IMR-90 (cell line): Measurements from ENCODE around the gene TNF. TPM values are rescaled to one million over a fixed set of nuclear protein-coding genes. Genes with fewer than 3 reads are reported as not detected.

Experiments used
- ATAC-seq: fragments of 200-7000 bp; cut with Tn5 transposase; 2 replicates; pipeline ENCODE4 v1.9.1; 2020; ENCODE audit warnings: low read depth, mild to moderate bottlenecking, moderate library complexity
- BruUV-seq: library from RNA; stranded (reverse); fragments of 400-500 nt; replicated peaks from 2 replicates; lab custom pipeline; 2021; lab: Mats Ljungman, UMichigan
- CTCF ChIA-PET: fragments of 300-600 bp; formaldehyde crosslinking; extraction: SDS; loops from one replicate; lab custom pipeline; 2021; ENCODE audit warnings: antibody characterized with exemption; lab: Yijun Ruan, JAX
- POLR2A ChIA-PET: fragments of 300-600 bp; sonication (Branson Sonifier 250); formaldehyde crosslinking; loops from one replicate; lab custom pipeline; 2022; ENCODE audit warnings: antibody characterized with exemption; ENCODE audit not compliant: unreplicated experiment; lab: Charles Lee
- DNase-seq: peaks from one replicate; pipeline ENCODE4 v3.0.0; 2013
- H2AFZ ChIP-seq: replicated peaks from 2 replicates; pipeline ENCODE3; 2013; ENCODE audit warnings: low read length, mild to moderate bottlenecking; ENCODE audit not compliant: poor library complexity
- H2AK5ac ChIP-seq: 2 replicates; pipeline ENCODE4 v1.6.1; 2013; ENCODE audit warnings: low read depth, low read length, inconsistent platforms
- H2AK9ac ChIP-seq: replicated peaks from 2 replicates; pipeline ENCODE3; 2013; ENCODE audit warnings: mild to moderate bottlenecking, low read depth, low read length, moderate library complexity; ENCODE audit not compliant: poor library complexity
- H2BK120ac ChIP-seq: 2 replicates; pipeline ENCODE4 v1.6.1; 2013; ENCODE audit warnings: low read depth, low read length, inconsistent platforms
- H2BK15ac ChIP-seq: 3 replicates; pipeline ENCODE4 v1.6.1; 2013; ENCODE audit warnings: low read depth, low read length, inconsistent platforms
- H2BK20ac ChIP-seq: 2 replicates; pipeline ENCODE4 v1.6.1; 2013; ENCODE audit warnings: low read depth, mild to moderate bottlenecking, inconsistent platforms, low read length, moderate library complexity
- H2BK5ac ChIP-seq: 2 replicates; pipeline ENCODE4 v1.6.1; 2013; ENCODE audit warnings: mild to moderate bottlenecking, low read depth, low read length, inconsistent platforms; ENCODE audit not compliant: poor library complexity, severe bottlenecking
- H3K14ac ChIP-seq: replicated peaks from 2 replicates; pipeline ENCODE4 v1.6.1; 2013; ENCODE audit warnings: low read depth, low read length, inconsistent platforms
- H3K18ac ChIP-seq: 2 replicates; pipeline ENCODE4 v1.6.1; 2013; ENCODE audit warnings: low read depth, low read length, control low read depth
- H3K23ac ChIP-seq: 2 replicates; pipeline ENCODE4 v1.6.1; 2013; ENCODE audit warnings: low read depth, low read length, inconsistent platforms
- H3K27ac ChIP-seq: 2 replicates; pipeline ENCODE4 v1.5.1; 2013; ENCODE audit warnings: mild to moderate bottlenecking, control low read depth, low read length; ENCODE audit not compliant: insufficient read depth
- H3K27me3 ChIP-seq: 2 replicates; pipeline ENCODE4 v1.6.1; 2013; ENCODE audit warnings: low read length; ENCODE audit not compliant: control insufficient read depth, insufficient read depth
- H3K36me3 ChIP-seq: 2 replicates; pipeline ENCODE4 v1.6.1; 2013; ENCODE audit warnings: low read length, mixed read lengths; ENCODE audit not compliant: control insufficient read depth, insufficient read depth
- H3K4ac ChIP-seq: 2 replicates; pipeline ENCODE4 v1.6.1; 2013; ENCODE audit warnings: low read depth, low read length, inconsistent platforms
- H3K4me1 ChIP-seq: 2 replicates; pipeline ENCODE4 v1.6.1; 2013; ENCODE audit warnings: low read length, mixed read lengths; ENCODE audit not compliant: control insufficient read depth, insufficient read depth
- H3K4me2 ChIP-seq: 2 replicates; pipeline ENCODE4 v1.6.1; 2013; ENCODE audit warnings: low read depth, mild to moderate bottlenecking, control low read depth, low read length, moderate library complexity
- H3K4me3 ChIP-seq: 2 replicates; pipeline ENCODE4 v1.5.1; 2013; ENCODE audit warnings: low read depth, mild to moderate bottlenecking, control low read depth, low read length, moderate library complexity; ENCODE audit not compliant: insufficient read depth
- H3K56ac ChIP-seq: 2 replicates; pipeline ENCODE4 v1.6.1; 2013; ENCODE audit warnings: low read length, inconsistent platforms; ENCODE audit not compliant: insufficient read depth; ENCODE audit errors: extremely low read depth
- H3K79me1 ChIP-seq, 2 experiments: 2 replicates each; pipeline ENCODE4 v1.6.1; 2013; ENCODE audit warnings: low read length in 2 of 2, inconsistent platforms in 1 of 2, low read depth in 1 of 2
- H3K9ac ChIP-seq: 2 replicates; pipeline ENCODE4 v1.6.1; 2013; ENCODE audit warnings: low read depth, low read length, control low read depth
- H3K9me1 ChIP-seq: 2 replicates; pipeline ENCODE4 v1.6.1; 2013; ENCODE audit warnings: low read length, inconsistent platforms; ENCODE audit not compliant: insufficient read depth
- H3K9me3 ChIP-seq: 2 replicates; pipeline ENCODE4 v1.6.1; 2013; ENCODE audit warnings: low read length; ENCODE audit not compliant: control insufficient read depth, insufficient read depth
- H4K20me1 ChIP-seq: 2 replicates; pipeline ENCODE4 v1.6.1; 2013; ENCODE audit warnings: low read length, inconsistent platforms; ENCODE audit not compliant: insufficient read depth
- H4K5ac ChIP-seq: 2 replicates; pipeline ENCODE4 v1.6.1; 2013; ENCODE audit warnings: mild to moderate bottlenecking, low read depth, low read length, control low read depth
- H4K8ac ChIP-seq, 2 experiments: 2 replicates each; pipeline ENCODE4 v1.6.1; 2013; ENCODE audit warnings: low read depth in 2 of 2, low read length in 2 of 2, control low read depth in 1 of 2, inconsistent platforms in 1 of 2
- H4K91ac ChIP-seq: 2 replicates; pipeline ENCODE4 v1.6.1; 2013; ENCODE audit warnings: low read depth, low read length, inconsistent platforms; ENCODE audit not compliant: insufficient read depth
- BHLHE40 ChIP-seq: fragments of 150-350 bp; IDR thresholded peaks from 2 replicates; pipeline ENCODE4 v1.6.1; 2016; ENCODE audit warnings: mild to moderate bottlenecking, low read depth, low read length
- CEBPB ChIP-seq: IDR thresholded peaks from 2 replicates; pipeline ENCODE4 v1.6.1; 2012; ENCODE audit warnings: low read depth, low read length, improper control_type of control experiment
- CHD1 ChIP-seq: IDR thresholded peaks from 2 replicates; pipeline ENCODE4 v1.6.1; 2012; ENCODE audit warnings: low read depth, low read length, improper control_type of control experiment
- FOS ChIP-seq: fragments of 150-350 bp; IDR thresholded peaks from 2 replicates; pipeline ENCODE4 v1.6.1; 2016; ENCODE audit warnings: low read depth, low read length
- MAFK ChIP-seq: IDR thresholded peaks from 2 replicates; pipeline ENCODE4 v1.6.1; 2012; ENCODE audit warnings: low read depth, low read length, improper control_type of control experiment
- MAZ ChIP-seq: IDR thresholded peaks from 2 replicates; pipeline ENCODE4 v1.6.1; 2012; ENCODE audit warnings: low read depth, mild to moderate bottlenecking, low read length, improper control_type of control experiment, moderate library complexity, borderline replicate concordance
- MXI1 ChIP-seq: IDR thresholded peaks from 2 replicates; pipeline ENCODE4 v1.6.1; 2012; ENCODE audit warnings: low read depth, mild to moderate bottlenecking, low read length, moderate library complexity, borderline replicate concordance
- NFE2L2 ChIP-seq: fragments of 150-350 bp; IDR thresholded peaks from 2 replicates; pipeline ENCODE4 v1.6.1; 2016; ENCODE audit warnings: low read depth, mild to moderate bottlenecking, low read length
- POLR2A ChIP-seq: IDR thresholded peaks from 2 replicates; pipeline ENCODE4 v1.6.1; 2012; ENCODE audit warnings: mild to moderate bottlenecking, low read depth, low read length
- RAD21 ChIP-seq: IDR thresholded peaks from 2 replicates; pipeline ENCODE4 v1.6.1; 2012; ENCODE audit warnings: low read length, improper control_type of control experiment
- RCOR1 ChIP-seq: IDR thresholded peaks from 2 replicates; pipeline ENCODE4 v1.6.1; 2012; ENCODE audit warnings: mild to moderate bottlenecking, low read length, improper control_type of control experiment; ENCODE audit not compliant: insufficient replicate concordance
- RFX5 ChIP-seq: IDR thresholded peaks from 2 replicates; pipeline ENCODE4 v1.8.0; 2012; ENCODE audit warnings: low read depth, mild to moderate bottlenecking, low read length, moderate library complexity
- SMC3 ChIP-seq: fragments of 150-350 bp; IDR thresholded peaks from 2 replicates; pipeline ENCODE4 v1.6.1; 2016; ENCODE audit warnings: low read depth, mild to moderate bottlenecking, antibody characterized with exemption, low read length, moderate library complexity
- WGBS, 2 experiments: methylation state at CpG; one replicate each; pipeline versions ENCODE4 v1.1.5 to v1.1.7; 2013; ENCODE audit warnings: missing lambda C conversion rate in 2 of 2; ENCODE audit not compliant: insufficient read length in 1 of 2; ENCODE audit errors: extremely low coverage in 2 of 2; 5-methylcytosine and 5-hydroxymethylcytosine counted together
- dilution Hi-C: fragments of 300-500 bp; cut with HindIII; formaldehyde crosslinking; loops from one replicate; pipeline ENCODE4 v1.14.3; 2018; ENCODE audit warnings: low sequenced_read_pairs; ENCODE audit not compliant: unreplicated experiment
- in situ Hi-C: fragments of 300-500 bp; cut with MboI; formaldehyde crosslinking; loops from 3 replicates; pipeline ENCODE4 v1.14.3; 2019; ENCODE audit warnings: low sequenced_read_pairs, inconsistent platforms, mixed read lengths
- intact Hi-C: fragments of 100-400 bp; cut with micrococcal nuclease; formaldehyde crosslinking; loops from 2 replicates; pipeline ENCODE4 v1.10.0; 2022
- polyA plus RNA-seq, 3 experiments: library from polyadenylated mRNA; depleted of rRNA; stranded (reverse); fragments of >200 nt; gene quantifications; 2 replicates each; pipeline ENCODE4 v1.2.3, GENCODE V29; 2012; ENCODE audit warnings: low replicate concordance in 1 of 3
- total RNA-seq: library from RNA; depleted of rRNA; stranded (reverse); fragments of >200 nt; gene quantifications from 2 replicates; pipeline ENCODE4 v1.2.3, GENCODE V29; 2012
- TF ChIP-seq, protein P1 (sequence below): fragments of 150-350 bp; IDR thresholded peaks from 2 replicates; pipeline ENCODE4 v1.6.1; 2017; ENCODE audit warnings: mild to moderate bottlenecking, antibody characterized with exemption, low read length, low read depth
- TF ChIP-seq, protein P2 (sequence below): fragments of 150-350 bp; IDR thresholded peaks from 2 replicates; pipeline ENCODE4 v1.6.1; 2016; ENCODE audit warnings: low read depth, mild to moderate bottlenecking, low read length, moderate library complexity, borderline replicate concordance
- TF ChIP-seq, protein P3 (sequence below): conservative IDR thresholded peaks from 2 replicates; pipeline ENCODE4 v1.5.1; 2012; ENCODE audit warnings: mild to moderate bottlenecking, low read depth, low read length, improper control_type of control experiment

TNF gene
- total and polyA plus RNA-seq, 2 of the 4 experiments (the other 2 are of a cell fraction): not detected

DNA sequence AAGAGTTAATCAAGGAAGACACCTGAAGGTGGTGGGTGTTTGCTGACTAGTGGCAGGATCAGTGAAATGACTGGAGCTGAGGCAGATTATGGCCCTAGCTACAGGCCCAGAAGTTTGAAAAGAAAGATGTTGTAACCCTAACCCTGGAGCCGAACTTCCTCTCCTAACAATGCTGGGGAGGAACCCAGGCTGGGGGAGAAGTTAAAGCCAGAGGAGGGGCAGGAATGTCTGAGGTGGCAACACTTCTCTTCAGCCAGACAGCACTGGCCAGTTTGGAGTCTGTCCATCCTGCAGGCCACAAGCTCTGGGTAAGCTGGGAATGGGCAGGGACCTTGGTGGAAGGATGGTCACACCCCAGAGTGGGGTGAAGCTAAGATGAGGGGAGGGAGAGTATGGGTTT is 10.6 kb downstream of the TNF start, which contains the start of gene LST1:
Gene LST1, plus strand, starts transcription at position 270 of the 400 bp plus-strand sequence. CDS start 1,023 bp downstream, outside the sequence.
- Histone ChIP-seq H3K9me1 (no peaks in the 10 kb centered on the region; the same call in 1 of the 2 replicates), H4K5ac (no peak within 1 kb of the TSS), H2BK5ac (no peak within 1 kb of the TSS), H2AK5ac (no peak within 1 kb of the TSS), H2AFZ (no peak within 1 kb of the TSS), H3K14ac (no peak within 1 kb of the TSS), H4K91ac (no peak within 1 kb of the TSS), H3K9me3 (no peaks in the 10 kb centered on the region), H3K36me3 (no peaks in the 10 kb centered on the region), H3K27ac (no peak within 1 kb of the TSS), H3K27me3 (peaks cover 11% of the 10 kb centered on the region), H3K9ac (no peak within 1 kb of the TSS), H3K56ac (no peak within 1 kb of the TSS), H3K4me2 (no peak within 1 kb of the TSS), H3K4ac (no peak within 1 kb of the TSS), H2BK120ac (no peak within 1 kb of the TSS), H3K4me3 (no peak within 1 kb of the TSS), H2AK9ac (peak within 1 kb of the TSS; percentile 61), H3K23ac (no peak within 1 kb of the TSS), H4K20me1 (no peaks in the 10 kb centered on the region), H3K18ac (no peak within 1 kb of the TSS), H2BK20ac (no peak within 1 kb of the TSS), H4K8ac (no peak within 1 kb of the TSS; a peak in 1 of 4 replicates), H3K79me1 (no peaks in the 10 kb centered on the region), H2BK15ac (no peak within 1 kb of the TSS), H3K4me1 (peaks cover 4% of the 10 kb centered on the region; the same call in 1 of the 2 replicates)
- POLR2A ChIA-PET: no interaction called here
- ATAC-seq (no peak), DNase-seq (no peak)
- intact Hi-C loops (no loop called here), dilution Hi-C loops (no loop called here), in situ Hi-C loops (no loop called here)
- TF ChIP-seq FOS: no peak
- TF ChIP-seq MAFK: no peak
- TF ChIP-seq RCOR1: no peak
- TF ChIP-seq, protein P1, sequence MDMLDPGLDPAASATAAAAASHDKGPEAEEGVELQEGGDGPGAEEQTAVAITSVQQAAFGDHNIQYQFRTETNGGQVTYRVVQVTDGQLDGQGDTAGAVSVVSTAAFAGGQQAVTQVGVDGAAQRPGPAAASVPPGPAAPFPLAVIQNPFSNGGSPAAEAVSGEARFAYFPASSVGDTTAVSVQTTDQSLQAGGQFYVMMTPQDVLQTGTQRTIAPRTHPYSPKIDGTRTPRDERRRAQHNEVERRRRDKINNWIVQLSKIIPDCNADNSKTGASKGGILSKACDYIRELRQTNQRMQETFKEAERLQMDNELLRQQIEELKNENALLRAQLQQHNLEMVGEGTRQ: no peak
- no peak for TF ChIP-seq MXI1
- TF ChIP-seq, protein P2, sequence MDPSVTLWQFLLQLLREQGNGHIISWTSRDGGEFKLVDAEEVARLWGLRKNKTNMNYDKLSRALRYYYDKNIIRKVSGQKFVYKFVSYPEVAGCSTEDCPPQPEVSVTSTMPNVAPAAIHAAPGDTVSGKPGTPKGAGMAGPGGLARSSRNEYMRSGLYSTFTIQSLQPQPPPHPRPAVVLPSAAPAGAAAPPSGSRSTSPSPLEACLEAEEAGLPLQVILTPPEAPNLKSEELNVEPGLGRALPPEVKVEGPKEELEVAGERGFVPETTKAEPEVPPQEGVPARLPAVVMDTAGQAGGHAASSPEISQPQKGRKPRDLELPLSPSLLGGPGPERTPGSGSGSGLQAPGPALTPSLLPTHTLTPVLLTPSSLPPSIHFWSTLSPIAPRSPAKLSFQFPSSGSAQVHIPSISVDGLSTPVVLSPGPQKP: no peak
- TF ChIP-seq RAD21: no peak
- TF ChIP-seq MAZ: no peak
- TF ChIP-seq RFX5: no peak
- no peak for TF ChIP-seq CHD1
- TF ChIP-seq NFE2L2: no peak
- no peak for TF ChIP-seq POLR2A
- no peak for TF ChIP-seq BHLHE40
- no peak for TF ChIP-seq SMC3
- no peak for TF ChIP-seq CEBPB
- TF ChIP-seq, protein P3, sequence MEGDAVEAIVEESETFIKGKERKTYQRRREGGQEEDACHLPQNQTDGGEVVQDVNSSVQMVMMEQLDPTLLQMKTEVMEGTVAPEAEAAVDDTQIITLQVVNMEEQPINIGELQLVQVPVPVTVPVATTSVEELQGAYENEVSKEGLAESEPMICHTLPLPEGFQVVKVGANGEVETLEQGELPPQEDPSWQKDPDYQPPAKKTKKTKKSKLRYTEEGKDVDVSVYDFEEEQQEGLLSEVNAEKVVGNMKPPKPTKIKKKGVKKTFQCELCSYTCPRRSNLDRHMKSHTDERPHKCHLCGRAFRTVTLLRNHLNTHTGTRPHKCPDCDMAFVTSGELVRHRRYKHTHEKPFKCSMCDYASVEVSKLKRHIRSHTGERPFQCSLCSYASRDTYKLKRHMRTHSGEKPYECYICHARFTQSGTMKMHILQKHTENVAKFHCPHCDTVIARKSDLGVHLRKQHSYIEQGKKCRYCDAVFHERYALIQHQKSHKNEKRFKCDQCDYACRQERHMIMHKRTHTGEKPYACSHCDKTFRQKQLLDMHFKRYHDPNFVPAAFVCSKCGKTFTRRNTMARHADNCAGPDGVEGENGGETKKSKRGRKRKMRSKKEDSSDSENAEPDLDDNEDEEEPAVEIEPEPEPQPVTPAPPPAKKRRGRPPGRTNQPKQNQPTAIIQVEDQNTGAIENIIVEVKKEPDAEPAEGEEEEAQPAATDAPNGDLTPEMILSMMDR: no peak
- BruUV-seq: no TSS peak
- WGBS, 2 experiments: no CpG with 5 or more reads among the region's 1 CpG
- CTCF ChIA-PET: interaction anchor here (1.2 to 1.4 kb wide), 2 partner anchors 35 to 39 kb away, joined by 4 to 8 read pairs; partner anchors contain the start of genes ATP6V1G2 and NFKBIL1
